NCI-H1417 treated with DMSO at 0.1 percent for 48 hours (cell line): ENCODE data around the gene TBC1D24.

Experiments
- DNase-seq: peaks from one replicate; lab custom pipeline; 2025; lab: John Stamatoyannopoulos, UW

TBC1D24 gene

GRCh38 chr16:2450975-2451381 lies 23.9 kb upstream of the TBC1D24 start:
- DNase-seq: no peak

- no peak for DNase-seq
Observed at GRCh38 chr16:2451851-2452320, 23.0 kb upstream of the TBC1D24 start.

GRCh38 chr16:2452650-2453049 lies 22.3 kb upstream of the TBC1D24 start:
- no peak for DNase-seq

GRCh38 chr16:2455081-2455845 lies 19.7 kb upstream of the TBC1D24 start:
- DNase-seq: no peak

GRCh38 chr16:2456551-2457153 lies 18.3 kb upstream of the TBC1D24 start:
- no peak for DNase-seq

GRCh38 chr16:2457267-2457666 lies 17.7 kb upstream of the TBC1D24 start:
- DNase-seq: no peak

GRCh38 chr16:2457946-2458345 lies 17.0 kb upstream of the TBC1D24 start:
- no peak for DNase-seq

- DNase-seq: no peak
Observed at GRCh38 chr16:2458887-2459646, 15.9 kb upstream of the TBC1D24 start.

GRCh38 chr16:2459647-2460390 lies 15.1 kb upstream of the TBC1D24 start, which contains the start of gene TEDC2:
TEDC2 (plus strand) TSS chr16:2460109; CDS start chr16:2460145, 36 bp downstream.
- peak; percentile 64 for DNase-seq

GRCh38 chr16:2460391-2460713 lies 14.6 kb upstream of the TBC1D24 start:
- no peak for DNase-seq

- no peak for DNase-seq
Observed at GRCh38 chr16:2460916-2461315, 14.0 kb upstream of the TBC1D24 start.

- no peak for DNase-seq
Observed at GRCh38 chr16:2462031-2462866, 12.7 kb upstream of the TBC1D24 start.

- DNase-seq: no peak
Observed at GRCh38 chr16:2464333-2464732, 10.6 kb upstream of the TBC1D24 start.

GRCh38 chr16:2465653-2466415 lies 9.1 kb upstream of the TBC1D24 start:
- no peak for DNase-seq

- DNase-seq: no peak
Observed at GRCh38 chr16:2466667-2467527, 8.0 kb upstream of the TBC1D24 start.

- peak; percentile 15 for DNase-seq
Observed at GRCh38 chr16:2467528-2468232, 7.2 kb upstream of the TBC1D24 start.

GRCh38 chr16:2468233-2468724 lies 6.6 kb upstream of the TBC1D24 start:
- DNase-seq: no peak

- peak; percentile 68 for DNase-seq
Observed at GRCh38 chr16:2468725-2469398, 6.1 kb upstream of the TBC1D24 start.
